ENCODE data around the gene GGA2. TPM values are rescaled to one million over a fixed set of nuclear protein-coding genes. Genes with fewer than 3 reads are reported as not detected.
"Not testable (repeated sequence)": the region's sequence is repeated elsewhere in the genome, so short reads cannot be mapped to it uniquely, and the experiment has no call there.

The GGA2 gene
- total RNA-seq, 4 donors from 2014 or later = 19.4 to 53.8 (median 23.9) TPM

DNA sequence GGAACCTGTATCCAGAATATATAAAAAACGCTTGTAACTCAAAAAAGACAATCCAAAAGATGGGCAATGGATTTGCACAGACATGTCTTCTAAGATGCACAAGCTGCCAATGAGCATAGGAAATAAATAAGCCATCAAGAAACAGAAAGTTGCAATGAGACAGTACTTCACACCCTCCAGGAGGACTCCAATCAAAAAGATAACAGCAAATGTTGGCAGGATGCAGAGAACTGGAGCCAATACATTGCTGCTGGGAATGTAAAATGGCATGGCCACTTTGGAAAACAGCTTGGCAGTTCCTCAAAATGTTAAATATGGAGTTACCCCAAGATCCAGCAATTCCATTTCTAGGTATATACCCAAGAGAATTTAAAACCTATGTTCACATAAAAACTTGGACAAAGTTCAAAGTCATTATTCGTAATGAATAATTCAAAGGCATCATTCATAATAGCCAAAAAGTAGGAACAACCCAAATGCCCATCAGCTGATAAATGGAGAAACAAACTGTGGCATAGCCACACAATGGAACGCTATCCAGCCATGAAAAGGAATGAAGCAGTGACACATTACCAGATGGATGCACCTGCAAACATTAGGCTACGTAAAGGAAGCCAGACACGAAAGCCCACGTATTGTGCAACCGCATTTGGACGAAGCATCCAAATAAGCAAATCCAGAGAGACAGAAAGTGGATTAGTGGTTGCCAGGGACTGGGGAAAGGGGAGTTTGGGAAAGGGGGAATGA, 25.6 kb downstream of the GGA2 start:
- TF ChIP-seq, protein P1, sequence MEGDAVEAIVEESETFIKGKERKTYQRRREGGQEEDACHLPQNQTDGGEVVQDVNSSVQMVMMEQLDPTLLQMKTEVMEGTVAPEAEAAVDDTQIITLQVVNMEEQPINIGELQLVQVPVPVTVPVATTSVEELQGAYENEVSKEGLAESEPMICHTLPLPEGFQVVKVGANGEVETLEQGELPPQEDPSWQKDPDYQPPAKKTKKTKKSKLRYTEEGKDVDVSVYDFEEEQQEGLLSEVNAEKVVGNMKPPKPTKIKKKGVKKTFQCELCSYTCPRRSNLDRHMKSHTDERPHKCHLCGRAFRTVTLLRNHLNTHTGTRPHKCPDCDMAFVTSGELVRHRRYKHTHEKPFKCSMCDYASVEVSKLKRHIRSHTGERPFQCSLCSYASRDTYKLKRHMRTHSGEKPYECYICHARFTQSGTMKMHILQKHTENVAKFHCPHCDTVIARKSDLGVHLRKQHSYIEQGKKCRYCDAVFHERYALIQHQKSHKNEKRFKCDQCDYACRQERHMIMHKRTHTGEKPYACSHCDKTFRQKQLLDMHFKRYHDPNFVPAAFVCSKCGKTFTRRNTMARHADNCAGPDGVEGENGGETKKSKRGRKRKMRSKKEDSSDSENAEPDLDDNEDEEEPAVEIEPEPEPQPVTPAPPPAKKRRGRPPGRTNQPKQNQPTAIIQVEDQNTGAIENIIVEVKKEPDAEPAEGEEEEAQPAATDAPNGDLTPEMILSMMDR (IDR thresholded peaks at IDR 0.05) = no peak
- no peak for TF ChIP-seq POLR2A (IDR thresholded peaks at IDR 0.05)
- H3K36me3 ChIP-seq = peaks cover 30 to 100% (median 73%) of the 10 kb centered on the region in 3 donors
- no peaks in the 10 kb centered on the region for H3K27me3 ChIP-seq
- H3K4me3 ChIP-seq = no peak overlapping the region
- peaks cover 0 to 19% (median 0%) of the 10 kb centered on the region in 3 donors for H3K4me1 ChIP-seq
- no peaks in the 10 kb centered on the region for H3K9me3 ChIP-seq
- H3K27ac ChIP-seq = no peak overlapping the region
- 71% methylated on average over 8 of the region's 8 CpGs for WGBS, 2 donors
- no peak for DNase-seq
- intact Hi-C loops (cut with DNase I) = no loop called here

DNA sequence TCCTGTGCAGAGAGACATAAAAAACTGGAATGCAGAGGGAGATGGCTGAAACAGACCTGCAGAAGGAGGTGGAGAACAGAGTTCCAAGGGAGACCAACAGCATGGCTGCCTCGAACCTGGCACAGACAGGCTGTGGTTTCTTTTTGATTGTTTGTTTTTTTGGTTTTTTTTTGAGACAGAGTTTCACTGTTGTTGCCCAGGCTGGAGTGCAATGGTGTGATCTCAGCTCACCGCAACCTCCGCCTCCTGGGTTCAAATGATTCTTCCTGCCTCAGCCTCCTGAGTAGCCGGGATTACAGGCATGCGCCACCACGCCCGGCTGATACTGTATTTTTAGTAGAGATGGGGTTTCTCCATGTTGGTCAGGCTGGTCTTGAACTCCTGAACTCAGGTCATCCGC, 26.8 kb downstream of the GGA2 start:
- intact Hi-C loops (cut with DNase I); DNase-seq; H3K9me3 ChIP-seq; H3K27ac ChIP-seq; H3K4me3 ChIP-seq; H3K27me3 ChIP-seq: not testable (repeated sequence)
- H3K4me1 ChIP-seq = peaks cover 0 to 19% (median 0%) of the 10 kb centered on the region in 3 donors
- H3K36me3 ChIP-seq = peaks cover 34 to 100% (median 74%) of the 10 kb centered on the region in 3 donors
- WGBS, 2 donors = 91 to 92% methylated on average over 3 to 4 of the region's 8 CpGs

DNA sequence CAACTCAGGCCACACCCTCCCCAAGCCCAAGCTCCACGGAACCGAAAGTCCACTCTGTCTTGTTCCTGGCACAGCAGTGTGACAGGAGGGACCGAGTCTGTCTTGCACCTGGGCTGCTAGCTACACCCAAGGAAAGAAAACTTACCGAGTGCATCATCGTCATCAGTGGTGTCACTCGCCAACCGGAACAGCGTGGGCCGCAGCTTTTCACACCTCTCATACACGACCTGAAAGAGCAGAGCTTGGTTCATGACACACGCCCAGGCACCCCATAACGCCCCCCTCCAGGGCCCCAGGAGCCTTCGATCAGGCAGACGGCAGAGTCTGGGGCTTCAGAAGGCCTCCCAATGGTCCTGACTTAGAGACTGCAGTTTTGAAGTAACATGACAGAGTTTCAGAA, 27.5 kb downstream of the GGA2 start:
- TF ChIP-seq, protein P1 (IDR thresholded peaks at IDR 0.05) = no peak
- no peak for TF ChIP-seq POLR2A (IDR thresholded peaks at IDR 0.05)
- intact Hi-C loops (cut with DNase I) = no loop called here
- Histone ChIP-seq H3K4me3 (no peak overlapping the region), H3K4me1 (peaks cover 0 to 19% (median 0%) of the 10 kb centered on the region in 3 donors), H3K9me3 (no peaks in the 10 kb centered on the region), H3K27me3 (no peaks in the 10 kb centered on the region), H3K36me3 (peaks cover 32 to 100% (median 74%) of the 10 kb centered on the region in 3 donors), H3K27ac (no peak overlapping the region)
- 85 to 88% methylated on average over 11 to 14 of the region's 14 CpGs for WGBS, 2 donors
- DNase-seq = no peak

DNA sequence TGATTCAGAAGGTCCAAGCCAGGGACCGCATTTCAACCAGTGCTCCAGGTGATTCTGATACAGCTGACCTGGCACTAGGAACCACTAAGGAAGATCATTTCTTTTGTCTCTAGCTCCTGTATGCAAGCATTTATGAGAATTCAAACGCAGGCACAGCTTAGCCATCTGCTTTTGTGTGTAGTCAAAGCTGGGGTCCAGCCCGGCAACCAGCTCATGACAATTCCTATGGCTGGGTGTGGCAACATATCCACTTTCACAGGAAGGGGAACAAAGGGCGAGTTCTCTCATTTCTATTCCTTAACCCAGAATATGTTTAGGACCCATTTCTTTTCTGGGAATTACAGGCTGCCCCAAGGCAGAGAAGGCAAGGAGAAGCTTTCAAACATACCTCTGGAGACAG, 30.0 kb downstream of the GGA2 start:
- DNase-seq = no peak
- Histone ChIP-seq H3K9me3 (no peaks in the 10 kb centered on the region), H3K4me3 (no peak overlapping the region), H3K27ac (no peak overlapping the region), H3K36me3 (peaks cover 32 to 100% (median 59%) of the 10 kb centered on the region in 3 donors), H3K4me1 (no peaks in the 10 kb centered on the region), H3K27me3 (no peaks in the 10 kb centered on the region)
- 72 to 83% methylated on average over 3 to 4 of the region's 4 CpGs for WGBS, 2 donors
- intact Hi-C loops (cut with DNase I) = no loop called here
- no peak for TF ChIP-seq POLR2A (IDR thresholded peaks at IDR 0.05)
- TF ChIP-seq, protein P1 (IDR thresholded peaks at IDR 0.05) = no peak

DNA sequence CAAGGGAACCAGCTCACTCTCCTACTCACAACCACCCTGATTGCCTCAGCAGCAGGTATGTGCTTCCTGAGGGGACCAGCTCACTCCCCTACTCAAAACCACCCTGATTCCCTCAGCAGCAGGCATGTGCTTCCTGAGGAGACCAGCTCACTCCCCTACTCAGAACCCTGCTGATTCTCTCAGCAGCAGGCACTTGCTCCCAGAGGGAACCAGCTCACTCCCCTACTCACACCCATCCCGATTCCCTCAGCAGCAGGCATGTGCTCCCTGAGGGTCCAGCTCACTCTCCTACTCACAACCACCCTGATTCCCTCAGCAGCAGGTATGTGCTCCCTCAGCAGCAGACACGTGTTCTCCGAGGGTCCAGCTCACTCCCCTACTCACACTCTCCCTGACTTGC, 31.2 kb downstream of the GGA2 start:
- H3K27ac ChIP-seq = no peak overlapping the region
- TF ChIP-seq POLR2A (IDR thresholded peaks at IDR 0.05) = no peak
- TF ChIP-seq, protein P1 (IDR thresholded peaks at IDR 0.05) = no peak
- no peak for DNase-seq
- H3K9me3 ChIP-seq = no peaks in the 10 kb centered on the region
- H3K36me3 ChIP-seq = peaks cover 37 to 100% (median 66%) of the 10 kb centered on the region in 3 donors
- H3K4me3 ChIP-seq = no peak overlapping the region
- intact Hi-C loops (cut with DNase I) = no loop called here
- H3K27me3 ChIP-seq = no peaks in the 10 kb centered on the region
- 97 to 100% methylated on average over 3 of the region's 3 CpGs for WGBS, 2 donors
- H3K4me1 ChIP-seq = no peaks in the 10 kb centered on the region

Data from esophagus squamous epithelium (tissue), 5 donors.